Measurements from ENCODE around the gene RAB11FIP3. TPM values are rescaled to one million over a fixed set of nuclear protein-coding genes. Genes with fewer than 3 reads are reported as not detected.

RAB11FIP3 gene
- total RNA-seq, 2 experiments from 2014 or later = 25.9 to 32.1 TPM

DNA sequence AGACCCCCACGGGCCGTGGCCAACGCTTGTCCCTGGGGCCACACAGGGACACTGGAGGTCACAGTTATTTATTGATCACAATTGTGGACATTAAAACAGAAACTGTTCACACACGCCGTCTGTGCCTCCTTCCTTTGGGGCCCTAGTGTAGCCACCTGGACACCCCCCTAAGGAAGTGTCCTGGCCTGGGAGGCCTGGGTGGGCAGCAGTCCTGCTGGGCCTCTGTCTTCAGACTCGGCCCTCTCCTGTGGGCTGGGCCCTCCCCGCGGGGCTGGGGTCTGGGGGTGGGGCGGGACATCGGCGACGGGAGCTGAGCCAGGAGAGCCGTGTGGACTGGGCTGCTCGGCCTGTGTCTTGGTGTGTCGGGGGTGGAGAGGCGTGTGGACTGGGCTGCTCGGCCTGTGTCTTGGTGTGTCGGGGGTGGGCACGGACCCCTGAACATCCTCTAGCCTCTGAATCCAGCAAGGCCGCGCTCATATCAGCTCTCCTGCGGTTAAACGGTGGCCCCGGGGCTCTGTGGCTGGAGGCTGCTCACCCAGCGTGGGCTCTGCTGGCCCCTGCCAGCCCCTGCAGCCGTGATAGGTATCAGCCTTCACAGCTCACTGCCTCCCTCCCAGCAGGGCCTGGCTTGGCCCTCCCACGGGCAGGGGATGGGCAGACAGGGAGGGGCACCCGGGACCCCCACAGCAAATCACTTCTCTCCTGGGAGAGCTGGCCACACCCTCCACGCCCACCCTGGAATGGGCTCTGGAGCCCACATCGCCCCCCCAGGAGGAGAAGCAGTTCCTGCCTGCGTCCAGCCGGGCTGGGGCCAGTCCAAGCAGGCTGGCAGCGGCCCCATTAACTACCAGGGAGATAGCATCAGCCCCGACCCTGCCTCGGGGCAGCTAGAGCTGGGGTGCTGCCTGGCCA, 140.2 kb downstream of the RAB11FIP3 start:
- Mint-ChIP-seq H3K4me3 (no peak overlapping the region), H3K4me1 (peaks cover 14% of the 10 kb centered on the region), H3K27ac (no peak overlapping the region), H3K27me3 (peaks cover 8% of the 10 kb centered on the region), H3K9me3 (ENCODE audit: low read depth) (no peaks in the 10 kb centered on the region), H3K36me3 (no peaks in the 10 kb centered on the region)
- ATAC-seq (no peak), DNase-seq (no peak)
- CTCF ChIA-PET = interaction anchor here (1.5 kb wide), 1 partner anchor 17 kb away, joined by 4 read pairs; no protein-coding TSS in a partner anchor

DNA sequence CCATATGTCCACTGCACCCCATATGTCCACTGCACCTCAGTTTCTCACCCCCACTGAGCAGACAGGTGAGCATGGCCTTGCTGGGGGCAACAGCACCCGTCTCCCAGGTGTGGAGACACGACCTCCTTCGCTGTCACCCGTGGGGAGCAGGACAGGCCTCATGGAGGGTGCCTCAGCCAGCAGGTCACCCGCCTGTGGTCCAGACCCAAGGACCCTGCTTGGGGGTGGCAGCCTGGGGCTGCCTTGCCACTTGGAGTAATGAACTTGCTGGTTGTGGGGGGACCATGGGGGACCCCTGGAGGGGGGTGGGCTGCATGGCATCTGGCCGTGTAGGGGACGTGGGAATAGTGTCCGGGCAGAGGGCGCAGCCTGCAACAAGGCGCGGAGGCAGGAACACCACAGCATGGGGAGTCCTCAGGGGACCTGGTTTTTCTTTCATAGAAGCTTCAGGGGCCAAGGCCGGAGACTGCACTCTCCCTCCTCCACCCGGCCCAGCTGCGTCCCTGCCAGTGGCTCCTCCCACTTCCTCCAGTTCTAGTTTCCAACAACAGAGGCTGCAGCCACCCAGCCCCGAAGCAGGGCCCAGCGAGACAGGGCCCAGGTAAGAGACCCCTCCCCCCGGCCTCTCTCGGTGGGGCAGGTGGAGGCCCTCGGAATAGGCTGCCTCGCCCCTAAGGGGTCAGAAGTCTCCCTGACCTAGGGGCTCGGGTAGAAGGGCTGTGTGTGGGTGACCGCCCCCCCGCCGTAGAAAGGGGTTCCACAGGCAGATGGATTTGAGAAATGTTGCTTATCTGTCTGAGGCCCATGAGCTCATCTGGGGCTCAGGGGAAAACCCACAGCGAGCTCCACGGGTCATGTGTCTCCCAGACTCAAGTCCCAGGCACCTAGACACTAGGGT, 141.3 kb downstream of the RAB11FIP3 start, which contains the start of gene NHLRC4:
NHLRC4 (plus strand) TSS at position 531 of the 898 bp plus-strand sequence. CDS start 1,043 bp downstream, outside the sequence.
- Mint-ChIP-seq H3K27ac (peak within 1 kb of the TSS; percentile 68), H3K9me3 (ENCODE audit: low read depth) (no peaks in the 10 kb centered on the region), H3K36me3 (no peaks in the 10 kb centered on the region), H3K4me1 (peaks cover 23% of the 10 kb centered on the region), H3K27me3 (peaks cover 3% of the 10 kb centered on the region), H3K4me3 (peak within 1 kb of the TSS; percentile 33)
- CTCF ChIA-PET = interaction anchor here (1.2 to 1.5 kb wide), 2 partner anchors 16 to 81 kb away, joined by 3 to 4 read pairs; no protein-coding TSS in a partner anchor
- ATAC-seq (peak; percentile 52), DNase-seq (peak; percentile 79)

DNA sequence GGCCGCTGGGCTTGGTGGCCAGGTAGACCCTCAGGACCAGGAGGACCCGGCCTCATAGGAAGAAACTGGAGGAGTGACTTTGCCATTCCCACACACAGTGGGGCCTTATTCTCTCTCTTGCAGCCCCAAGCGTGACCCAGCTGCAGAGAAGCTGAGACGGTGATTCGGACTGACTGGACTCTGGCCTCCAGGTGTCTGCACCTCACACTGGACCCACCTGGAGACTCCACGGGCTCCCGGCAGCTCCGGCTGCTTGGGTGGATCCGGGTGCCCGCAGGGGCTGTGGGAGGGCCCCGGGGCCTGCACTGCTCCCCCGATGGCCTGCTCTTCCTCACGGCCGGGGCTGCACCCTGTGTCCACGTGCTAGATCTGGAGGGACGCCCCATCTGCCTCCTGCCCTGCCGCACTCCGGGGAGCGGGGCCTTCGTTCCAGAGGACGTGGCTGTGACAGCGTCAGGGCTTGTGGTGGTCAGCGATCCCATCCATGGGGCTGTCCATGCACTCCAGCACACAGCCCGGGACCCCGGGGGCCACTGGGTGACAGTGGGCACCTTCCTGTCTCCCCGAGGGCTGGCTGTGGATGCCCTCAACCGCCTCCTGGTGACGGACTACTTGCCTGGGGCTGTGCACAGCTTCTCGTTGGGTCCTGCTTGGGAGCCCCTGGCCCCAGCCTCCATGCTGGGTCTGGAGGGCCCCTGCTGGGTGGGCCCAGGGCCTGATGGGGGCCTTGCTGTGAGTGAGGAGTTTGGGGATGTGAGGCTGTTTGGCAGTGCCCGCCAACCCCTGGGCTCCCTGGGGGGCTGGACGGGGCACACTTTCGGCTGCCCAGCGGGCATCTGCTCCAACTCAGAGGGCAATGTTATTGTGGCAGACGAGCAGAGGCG, 142.2 kb downstream of the RAB11FIP3 start:
- no peaks in the 10 kb centered on the region for H3K36me3 Mint-ChIP-seq
- CTCF ChIA-PET = interaction anchor here (1.2 to 1.5 kb wide), 2 partner anchors 15 to 80 kb away, joined by 3 to 4 read pairs; no protein-coding TSS in a partner anchor
- ATAC-seq = no peak

DNA sequence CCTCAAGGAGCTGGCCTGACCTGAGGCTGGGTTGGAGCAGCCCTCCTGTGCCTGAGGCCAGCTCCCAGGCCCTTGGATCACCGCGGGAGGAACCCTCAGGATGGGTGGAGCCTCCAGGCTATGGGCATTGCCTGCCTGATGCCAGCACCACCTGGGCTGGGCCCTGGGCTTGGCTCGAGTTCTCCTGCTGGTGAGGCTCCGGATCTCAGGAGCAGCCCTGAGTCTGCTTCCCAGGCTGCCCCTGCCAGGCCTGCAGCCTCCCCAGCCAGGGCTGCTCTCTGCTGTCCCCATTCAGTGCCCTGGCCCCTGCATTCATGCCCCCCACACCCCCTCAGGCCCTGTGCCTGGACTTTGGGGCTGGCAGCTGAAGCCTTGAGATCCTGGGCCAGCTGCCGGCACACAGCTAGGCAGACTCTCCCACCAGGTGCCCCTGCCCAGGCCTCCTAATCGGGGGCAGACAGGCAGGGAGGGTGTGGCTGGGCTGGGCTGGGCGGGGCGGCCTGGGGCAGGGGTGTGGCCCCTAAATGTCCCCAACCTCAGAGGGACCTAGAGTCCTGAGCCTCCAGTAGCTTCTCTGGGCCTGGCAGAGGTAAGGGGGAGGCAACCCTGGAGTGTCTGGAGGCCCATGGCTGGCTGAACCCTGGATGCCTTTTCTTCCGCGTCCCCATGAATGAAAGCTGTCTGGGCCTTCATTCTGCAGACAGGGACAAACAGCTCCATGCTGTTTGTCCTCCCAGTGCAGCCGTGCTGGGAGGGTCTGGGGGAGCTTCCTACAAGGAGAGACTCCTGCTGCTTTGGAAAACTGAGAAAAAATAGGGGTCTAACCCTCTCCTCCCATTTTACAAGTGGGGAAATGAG, 143.2 kb downstream of the RAB11FIP3 start:
- no peaks in the 10 kb centered on the region for H3K36me3 Mint-ChIP-seq
- no peaks in the 10 kb centered on the region for H3K27me3 Mint-ChIP-seq
- H3K9me3 Mint-ChIP-seq (ENCODE audit: low read depth) = no peaks in the 10 kb centered on the region
- peak overlapping the region; percentile 91 for H3K27ac Mint-ChIP-seq
- H3K4me1 Mint-ChIP-seq = peaks cover 23% of the 10 kb centered on the region
- H3K4me3 Mint-ChIP-seq = peak overlapping the region; percentile 77
- no peak for DNase-seq
- CTCF ChIA-PET = interaction anchor here (1.1 kb wide), 1 partner anchor 11 kb away, joined by 3 read pairs; no protein-coding TSS in a partner anchor
- no peak for ATAC-seq

More for the DNA sequence above, 142.2 kb downstream of the RAB11FIP3 start:
- H3K27ac Mint-ChIP-seq = peak overlapping the region; percentile 68
- no peak for DNase-seq
- H3K4me3 Mint-ChIP-seq = peak overlapping the region; percentile 33
- no peaks in the 10 kb centered on the region for H3K9me3 Mint-ChIP-seq (ENCODE audit: low read depth)
- H3K27me3 Mint-ChIP-seq = no peaks in the 10 kb centered on the region
- H3K4me1 Mint-ChIP-seq = peaks cover 23% of the 10 kb centered on the region

DNA sequence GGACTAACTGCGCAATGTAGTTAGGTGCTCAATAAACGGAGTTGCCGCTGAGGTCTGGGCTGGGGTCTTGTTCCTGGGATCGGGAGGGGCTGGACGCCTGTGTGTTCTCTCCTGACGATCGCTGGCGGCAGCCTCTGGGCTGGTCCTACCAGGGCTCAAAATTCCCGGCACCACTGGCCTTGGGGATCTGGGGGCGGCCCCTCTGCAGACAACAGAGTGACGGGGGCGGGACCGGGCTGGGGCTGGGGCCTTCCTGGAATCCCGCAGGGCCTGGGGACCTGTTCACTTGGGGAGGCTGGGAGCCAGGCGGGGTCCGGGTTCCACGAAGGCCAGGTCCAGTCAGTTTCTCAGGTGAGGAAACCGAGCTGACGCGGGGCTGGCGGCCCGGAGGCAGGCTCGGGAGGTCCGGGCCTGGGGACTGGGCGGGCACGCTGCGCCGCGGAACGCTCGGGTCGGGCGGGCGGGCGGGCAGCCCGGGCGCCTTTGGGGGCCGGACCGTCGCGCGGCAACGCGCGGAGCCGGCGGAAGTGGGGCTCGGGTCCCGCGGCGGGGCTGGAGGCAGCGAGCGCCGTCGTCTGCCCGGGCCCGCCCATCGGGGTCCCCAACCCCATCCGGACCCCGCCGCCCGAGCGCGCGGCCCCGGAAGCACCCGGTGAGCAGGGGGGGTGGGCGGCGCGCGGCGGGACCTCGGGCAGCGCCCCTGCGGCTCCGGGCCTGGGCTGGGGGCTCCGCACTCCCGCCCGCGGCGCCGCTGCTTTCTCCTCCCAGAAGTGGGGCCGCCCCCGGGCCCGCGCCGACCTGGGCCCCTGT, 144.2 kb downstream of the RAB11FIP3 start, which contains the start of gene PIGQ:
PIGQ (plus strand) TSS at position 524 of the 810 bp plus-strand sequence. CDS start 4,107 bp downstream, outside the sequence.
- Mint-ChIP-seq H3K4me1 (peaks cover 23% of the 10 kb centered on the region), H3K27me3 (no peaks in the 10 kb centered on the region), H3K9me3 (ENCODE audit: low read depth) (no peaks in the 10 kb centered on the region), H3K27ac (peak within 1 kb of the TSS; percentile 91), H3K36me3 (no peaks in the 10 kb centered on the region), H3K4me3 (peak within 1 kb of the TSS; percentile 77)
- DNase-seq (peak; percentile 69), ATAC-seq (peak; percentile 87)
- CTCF ChIA-PET = interaction anchor here (0.9 to 1.1 kb wide), 2 partner anchors 10 to 79 kb away, joined by 3 read pairs; no protein-coding TSS in a partner anchor

Small RNA genes lying within 50 kb of the gene (microRNA-seq; reads per million reads assigned to microRNA genes)
- 36.6 reads per million, percentile 53 among the genes with 10 or more reads in this experiment for gene MIR3176
- 4.3 reads per million, percentile 5 among the genes with 10 or more reads in this experiment for gene MIR5587

Other genes with a start within 250 kb of the RAB11FIP3 start
- not detected for gene HBA1, start 249.0 kb upstream of the RAB11FIP3 start, total RNA-seq
- gene HBQ1, start 245.2 kb upstream of the RAB11FIP3 start, total RNA-seq = not detected
- 10 to 100 TPM; 60.0 to 65.3 TPM for gene LUC7L, start 196.2 kb upstream of the RAB11FIP3 start, total RNA-seq
- 10 to 100 TPM in 1 of 2 experiments, 1 to 10 TPM in 1; 9.1 to 10.1 TPM for gene FAM234A, start 190.8 kb upstream of the RAB11FIP3 start, total RNA-seq
- gene RGS11, start 149.7 kb upstream of the RAB11FIP3 start, total RNA-seq = not detected
- not detected for gene ARHGDIG, start 145.1 kb upstream of the RAB11FIP3 start, total RNA-seq
- not detected for gene PDIA2, start 142.5 kb upstream of the RAB11FIP3 start, total RNA-seq
- gene AXIN1, start 72.9 kb upstream of the RAB11FIP3 start, total RNA-seq = 10 to 100 TPM; 22.3 to 25.7 TPM
- gene MRPL28, start 55.1 kb upstream of the RAB11FIP3 start, total RNA-seq = 10 to 100 TPM; 89.0 to 90.7 TPM
- gene PGAP6, start 43.7 kb upstream of the RAB11FIP3 start, total RNA-seq = 10 to 100 TPM; 46.6 to 50.4 TPM
- gene NME4, start 28.4 kb upstream of the RAB11FIP3 start, total RNA-seq = 1 to 10 TPM; 6.7 to 7.0 TPM
- gene DECR2, start 23.8 kb upstream of the RAB11FIP3 start, total RNA-seq = 1 to 10 TPM; 5.9 to 6.3 TPM
- gene CAPN15, start 102.1 kb downstream of the RAB11FIP3 start, total RNA-seq = 100 to 1,000 TPM; 113 to 121 TPM
- gene PRR35, start 134.7 kb downstream of the RAB11FIP3 start, total RNA-seq = not detected
- gene NHLRC4, start 141.4 kb downstream of the RAB11FIP3 start, total RNA-seq = 1 to 10 TPM in 1 of 2 experiments, under 1 TPM in 1; 0.94 to 1.2 TPM
- 10 to 100 TPM; 38.8 to 41.0 TPM for gene PIGQ, start 144.3 kb downstream of the RAB11FIP3 start, total RNA-seq
- 10 to 100 TPM; 13.3 to 14.0 TPM for gene RAB40C, start 164.4 kb downstream of the RAB11FIP3 start, total RNA-seq
- under 1 TPM; 0.12 to 0.23 TPM for gene WFIKKN1, start 205.3 kb downstream of the RAB11FIP3 start, total RNA-seq
- 10 to 100 TPM; 86.7 to 92.6 TPM for gene METTL26, start 210.7 kb downstream of the RAB11FIP3 start, total RNA-seq
- 10 to 100 TPM; 42.5 to 47.3 TPM for gene MCRIP2, start 216.2 kb downstream of the RAB11FIP3 start, total RNA-seq
- 100 to 1,000 TPM in 1 of 2 experiments, 10 to 100 TPM in 1; 74.7 to 108 TPM for gene WDR90, start 223.7 kb downstream of the RAB11FIP3 start, total RNA-seq
- 100 to 1,000 TPM; 134 to 168 TPM for gene RHOT2, start 242.5 kb downstream of the RAB11FIP3 start, total RNA-seq